Neuron (in vitro differentiated cells): ENCODE results near the gene CKAP5.
"Not testable (repeated sequence)": the region's sequence is repeated elsewhere in the genome, so short reads cannot be mapped to it uniquely, and the experiment has no call there.

Experiments used
- H2AFZ ChIP-seq: one replicate; pipeline ENCODE4 v1.6.1; 2013; ENCODE audit warnings: low read depth, mild to moderate bottlenecking, inconsistent platforms, low read length, moderate library complexity
- H3K27me3 ChIP-seq: one replicate; pipeline ENCODE4 v1.6.1; 2013; ENCODE audit warnings: low read length; ENCODE audit not compliant: insufficient read depth
- H3K36me3 ChIP-seq: one replicate; pipeline ENCODE4 v1.6.1; 2013; ENCODE audit warnings: low read length; ENCODE audit not compliant: insufficient read depth
- H3K4me1 ChIP-seq: one replicate; pipeline ENCODE4 v1.6.1; 2013; ENCODE audit warnings: low read length; ENCODE audit not compliant: insufficient read depth
- H3K4me3 ChIP-seq: 2 replicates; pipeline ENCODE4 v1.5.1; 2013; ENCODE audit warnings: mild to moderate bottlenecking, low read length, moderate library complexity
- H3K9me3 ChIP-seq: one replicate; pipeline ENCODE4 v1.6.1; 2013; ENCODE audit warnings: low read length

The CKAP5 gene

DNA sequence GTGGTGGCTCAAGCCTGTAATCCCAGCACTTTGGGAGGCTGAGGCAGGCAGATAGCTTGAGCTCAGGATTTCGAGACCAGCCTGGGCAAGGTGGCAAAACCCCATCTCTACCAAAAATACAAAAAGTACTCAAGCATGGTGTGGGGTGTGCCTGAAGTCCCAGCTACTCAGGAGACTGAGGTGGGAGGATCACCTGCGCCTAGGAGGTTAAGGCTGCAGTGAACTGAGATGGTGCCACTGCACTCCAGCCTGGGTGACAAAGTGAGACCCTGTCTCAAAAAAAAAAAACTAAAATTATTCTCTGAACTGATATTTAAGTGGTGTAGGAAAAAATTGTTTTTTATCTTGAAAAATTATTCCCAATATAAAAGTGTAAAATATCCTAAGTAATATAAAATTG, 46.4 kb downstream of the CKAP5 start:
- not testable (repeated sequence) for H3K4me3 ChIP-seq, H2AFZ ChIP-seq, H3K9me3 ChIP-seq, H3K4me1 ChIP-seq, H3K27me3 ChIP-seq
- H3K36me3 ChIP-seq = peaks cover 73% of the 10 kb centered on the region

DNA sequence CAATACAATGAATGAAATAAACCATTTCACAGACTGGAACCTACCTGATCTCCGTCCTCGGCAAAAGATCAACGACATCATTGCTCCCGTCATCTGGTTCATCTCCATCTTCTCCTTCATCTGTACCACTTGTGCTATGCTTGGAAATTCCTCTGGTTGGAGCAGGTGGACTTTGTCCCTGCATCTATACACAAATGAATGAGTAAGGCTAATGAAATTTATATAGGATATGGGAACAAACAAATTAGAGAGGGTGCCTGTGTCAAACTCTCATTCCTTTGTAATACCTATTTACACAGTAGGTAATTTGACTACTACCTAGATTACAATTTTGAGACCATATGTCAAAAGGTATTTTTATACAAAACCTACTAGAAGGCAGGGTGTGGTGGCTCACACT, 67.7 kb downstream of the CKAP5 start:
- peaks cover 3% of the 10 kb centered on the region for H3K9me3 ChIP-seq
- H3K4me3 ChIP-seq = no peak overlapping the region
- no peak overlapping the region for H2AFZ ChIP-seq
- no peaks in the 10 kb centered on the region for H3K27me3 ChIP-seq
- peaks cover 79% of the 10 kb centered on the region for H3K36me3 ChIP-seq
- H3K4me1 ChIP-seq = no peaks in the 10 kb centered on the region

DNA sequence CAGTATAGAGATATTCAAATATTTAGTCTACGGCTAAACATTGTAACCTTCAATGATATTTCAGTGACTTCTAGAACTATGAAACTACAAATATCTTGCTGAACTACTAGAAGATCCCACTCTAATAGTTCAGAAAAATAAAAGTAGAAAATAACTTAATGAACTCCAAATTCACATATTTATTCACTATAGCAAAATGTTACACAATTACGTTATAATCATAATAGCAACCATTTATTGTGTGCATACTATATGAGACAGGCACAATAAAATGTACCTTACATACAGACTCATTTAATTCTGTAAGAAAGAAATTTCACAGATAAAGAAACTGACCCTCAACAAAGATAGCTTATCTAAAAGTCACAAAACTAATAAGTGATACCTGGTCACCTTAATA, 69.2 kb downstream of the CKAP5 start:
- no peak overlapping the region for H2AFZ ChIP-seq
- no peaks in the 10 kb centered on the region for H3K27me3 ChIP-seq
- peaks cover 3% of the 10 kb centered on the region for H3K9me3 ChIP-seq
- H3K4me1 ChIP-seq = no peaks in the 10 kb centered on the region
- H3K4me3 ChIP-seq = no peak overlapping the region
- peaks cover 71% of the 10 kb centered on the region for H3K36me3 ChIP-seq

DNA sequence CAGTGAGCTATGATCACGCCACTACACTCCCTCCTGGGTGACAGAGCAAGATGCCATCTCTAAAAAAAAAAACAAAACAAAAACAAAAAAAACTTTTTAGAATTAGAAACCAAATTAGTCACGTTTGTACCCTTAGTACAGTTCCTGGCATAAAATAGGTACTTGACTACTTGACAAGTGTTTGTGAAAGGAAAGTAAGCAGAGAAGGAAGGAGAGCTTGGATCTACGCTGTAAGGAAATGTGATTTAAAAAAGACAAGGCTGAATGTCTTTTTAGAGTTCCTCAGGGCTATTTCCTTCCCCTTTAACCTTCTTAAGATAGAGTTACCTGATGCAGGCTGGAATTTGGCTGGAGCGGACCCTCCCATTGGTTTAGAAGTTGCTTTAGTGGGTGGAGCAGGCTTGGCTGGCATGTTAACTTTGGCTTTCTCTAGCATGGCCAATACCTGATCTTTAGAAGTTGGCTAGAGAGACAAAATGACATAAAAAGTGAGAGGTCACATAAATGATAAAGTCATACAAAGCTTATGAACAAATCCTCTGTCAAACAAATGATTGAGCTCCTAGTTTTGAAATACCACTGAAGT, 76.4 kb downstream of the CKAP5 start:
- no peaks in the 10 kb centered on the region for H3K27me3 ChIP-seq
- no peaks in the 10 kb centered on the region for H3K4me1 ChIP-seq
- H3K4me3 ChIP-seq = no peak overlapping the region
- no peak overlapping the region for H2AFZ ChIP-seq
- H3K9me3 ChIP-seq = no peaks in the 10 kb centered on the region
- peaks cover 70% of the 10 kb centered on the region for H3K36me3 ChIP-seq

DNA sequence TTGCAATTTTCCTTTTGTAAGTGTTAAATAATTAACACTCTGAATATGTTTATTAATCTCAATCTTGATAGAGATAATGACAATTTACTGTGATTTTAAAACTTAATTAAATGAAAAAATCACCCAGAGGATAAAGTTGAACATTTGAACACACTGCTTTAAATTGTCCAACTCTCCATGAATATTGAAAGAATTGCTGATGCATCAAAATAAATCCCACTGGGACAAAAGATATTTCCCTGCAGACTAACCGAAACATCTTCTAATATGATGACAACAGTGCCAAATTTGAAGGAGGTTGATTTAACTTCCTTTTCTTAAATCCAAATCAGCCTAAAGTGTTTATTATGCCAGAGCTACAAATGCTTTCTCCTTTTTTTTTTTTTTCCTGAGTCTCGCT, 79.4 kb downstream of the CKAP5 start:
- Histone ChIP-seq H3K36me3 (peaks cover 91% of the 10 kb centered on the region), H3K9me3 (no peaks in the 10 kb centered on the region), H2AFZ (no peak overlapping the region), H3K27me3 (no peaks in the 10 kb centered on the region), H3K4me3 (no peak overlapping the region), H3K4me1 (no peaks in the 10 kb centered on the region)

DNA sequence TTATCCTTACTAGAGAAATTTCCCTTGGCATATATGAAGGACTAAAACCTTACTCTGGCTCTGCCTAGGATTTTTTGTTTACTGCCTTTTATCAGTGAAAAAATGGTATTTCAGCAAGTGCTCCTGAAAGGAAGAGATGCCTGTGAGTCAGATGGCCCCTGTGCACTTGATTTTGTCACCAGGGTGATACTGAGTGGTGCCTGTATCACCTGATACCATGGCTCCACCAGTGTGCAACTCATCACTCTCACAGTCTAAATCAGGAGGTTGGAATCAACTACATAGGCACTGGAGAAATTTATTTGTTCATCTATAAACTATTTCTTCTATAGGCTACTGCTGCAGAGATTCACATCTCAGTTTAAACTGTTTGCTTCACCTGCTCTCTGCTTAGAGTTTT, 83.8 kb downstream of the CKAP5 start:
- no peaks in the 10 kb centered on the region for H3K9me3 ChIP-seq
- no peak overlapping the region for H2AFZ ChIP-seq
- peaks cover 88% of the 10 kb centered on the region for H3K36me3 ChIP-seq
- no peaks in the 10 kb centered on the region for H3K4me1 ChIP-seq
- H3K27me3 ChIP-seq = no peaks in the 10 kb centered on the region
- H3K4me3 ChIP-seq = no peak overlapping the region

DNA sequence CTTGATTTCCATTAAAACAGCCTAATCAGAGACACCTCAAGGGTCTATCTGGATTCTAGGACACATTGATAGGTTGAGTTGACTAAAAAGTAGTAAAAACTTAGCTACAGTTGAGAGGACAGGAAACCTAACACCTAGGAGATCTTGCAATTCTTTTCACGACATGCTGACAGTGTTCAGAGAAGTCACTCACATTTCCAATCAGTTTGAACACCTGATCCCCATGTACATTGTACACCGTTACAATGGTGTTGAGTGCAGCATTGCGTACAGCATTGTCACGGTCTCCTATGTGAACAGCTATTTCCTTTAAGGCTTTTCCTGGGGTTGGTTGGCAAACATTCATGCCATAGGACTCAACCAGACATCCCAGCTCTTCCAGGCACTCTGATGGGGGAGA, 84.3 kb downstream of the CKAP5 start:
- H2AFZ ChIP-seq = no peak overlapping the region
- no peaks in the 10 kb centered on the region for H3K27me3 ChIP-seq
- peaks cover 87% of the 10 kb centered on the region for H3K36me3 ChIP-seq
- H3K4me3 ChIP-seq = no peak overlapping the region
- no peaks in the 10 kb centered on the region for H3K9me3 ChIP-seq
- no peaks in the 10 kb centered on the region for H3K4me1 ChIP-seq

DNA sequence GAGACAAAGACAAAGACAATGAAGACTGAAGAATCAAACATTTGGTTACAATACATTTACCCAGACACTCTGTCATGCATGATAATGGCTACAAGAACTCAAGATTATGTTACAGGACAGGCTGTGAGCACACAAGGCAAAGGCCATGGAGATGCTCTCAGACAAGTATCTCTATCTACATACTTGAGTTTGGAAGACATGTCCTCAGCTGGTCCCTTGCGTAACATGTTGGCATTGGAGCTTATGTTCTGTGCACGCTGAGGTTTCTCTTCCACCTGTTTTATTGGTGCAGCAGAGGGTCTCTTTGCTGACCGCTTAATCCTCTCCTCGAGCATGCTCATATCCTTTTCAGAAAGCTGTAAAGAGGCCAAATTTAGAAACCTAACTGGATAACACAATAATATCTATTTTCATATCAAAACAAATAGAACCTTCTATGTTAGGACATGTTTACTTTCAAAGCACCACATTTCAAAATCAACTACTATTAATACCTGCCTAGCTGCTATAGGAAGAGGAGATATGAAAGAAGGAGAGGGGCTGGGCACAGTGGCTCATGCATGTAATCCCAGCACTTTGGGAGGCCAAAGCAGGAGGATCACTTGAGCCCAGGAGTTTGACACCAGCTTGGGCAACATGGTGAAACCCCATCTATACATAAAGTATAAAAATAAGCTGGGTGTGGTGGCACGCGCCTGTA, 85.5 kb downstream of the CKAP5 start:
- peaks cover 88% of the 10 kb centered on the region for H3K36me3 ChIP-seq
- no peaks in the 10 kb centered on the region for H3K27me3 ChIP-seq
- H3K4me3 ChIP-seq = no peak overlapping the region
- no peaks in the 10 kb centered on the region for H3K4me1 ChIP-seq
- no peak overlapping the region for H2AFZ ChIP-seq
- H3K9me3 ChIP-seq = no peaks in the 10 kb centered on the region

DNA sequence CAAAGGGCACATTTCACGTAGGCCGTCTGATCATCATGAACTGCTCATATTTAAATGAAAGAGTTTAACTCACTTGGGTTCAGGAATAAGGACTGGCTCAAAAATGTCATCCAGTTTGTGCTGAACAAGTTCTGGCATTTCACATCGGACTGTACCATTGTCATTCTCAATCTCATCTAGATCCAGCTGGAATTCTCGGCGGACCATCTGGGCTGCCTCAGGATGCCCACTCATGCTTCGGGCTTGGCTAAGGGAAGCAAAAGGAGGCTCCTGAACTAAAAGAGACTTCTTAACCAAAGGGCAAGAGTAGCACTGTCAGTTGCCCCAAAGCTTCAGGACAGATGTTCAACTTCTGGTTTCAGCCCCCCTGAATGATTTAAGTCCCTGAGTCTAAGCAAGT, 86.9 kb downstream of the CKAP5 start:
- Histone ChIP-seq H3K9me3 (no peaks in the 10 kb centered on the region), H3K27me3 (no peaks in the 10 kb centered on the region), H3K4me3 (no peak overlapping the region), H3K36me3 (peaks cover 89% of the 10 kb centered on the region), H2AFZ (no peak overlapping the region), H3K4me1 (no peaks in the 10 kb centered on the region)

DNA sequence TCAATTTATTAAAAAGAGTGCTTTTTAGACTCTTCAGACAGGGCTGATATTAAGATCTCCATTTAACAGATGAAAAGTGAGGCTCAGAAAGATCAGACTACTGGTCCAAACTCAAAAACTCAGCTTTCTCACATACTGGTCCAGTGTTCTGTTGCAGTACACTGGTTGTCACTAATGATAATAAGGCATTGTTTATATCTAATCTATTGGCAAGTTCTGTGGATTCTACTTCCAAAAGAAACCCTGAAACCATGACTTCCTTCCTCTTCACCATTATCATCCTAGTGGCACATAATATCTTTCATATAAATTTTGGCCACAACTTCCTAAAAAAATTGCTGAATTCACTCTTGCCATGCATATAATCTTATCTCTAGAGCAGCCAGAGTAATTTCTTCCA, 90.1 kb downstream of the CKAP5 start:
- no peaks in the 10 kb centered on the region for H3K9me3 ChIP-seq
- no peaks in the 10 kb centered on the region for H3K27me3 ChIP-seq
- H2AFZ ChIP-seq = no peak overlapping the region
- H3K4me1 ChIP-seq = no peaks in the 10 kb centered on the region
- H3K4me3 ChIP-seq = no peak overlapping the region
- peaks cover 86% of the 10 kb centered on the region for H3K36me3 ChIP-seq

DNA sequence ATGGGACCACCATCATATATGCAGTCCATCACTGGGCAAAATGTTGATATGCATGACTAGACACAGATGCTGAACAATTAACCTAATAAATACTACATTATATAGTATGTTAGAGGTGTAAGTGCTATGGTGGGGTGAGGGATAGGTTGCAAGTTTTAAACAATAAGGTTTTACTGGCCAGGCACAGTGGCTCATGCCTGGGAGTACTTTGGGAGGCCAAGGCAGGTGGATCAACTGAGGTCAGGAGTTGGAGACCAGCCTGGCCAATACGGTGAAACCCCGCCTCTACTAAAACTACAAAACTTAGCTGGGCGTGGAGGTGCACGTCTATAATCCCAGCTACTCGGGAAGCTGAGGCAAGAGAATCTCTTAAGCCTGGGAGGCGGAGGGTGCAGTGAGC, 98.9 kb downstream of the CKAP5 start:
- Histone ChIP-seq H3K4me3 (no peak overlapping the region), H2AFZ (no peak overlapping the region), H3K4me1 (no peaks in the 10 kb centered on the region), H3K9me3 (no peaks in the 10 kb centered on the region), H3K27me3 (no peaks in the 10 kb centered on the region), H3K36me3 (peaks cover 90% of the 10 kb centered on the region)

DNA sequence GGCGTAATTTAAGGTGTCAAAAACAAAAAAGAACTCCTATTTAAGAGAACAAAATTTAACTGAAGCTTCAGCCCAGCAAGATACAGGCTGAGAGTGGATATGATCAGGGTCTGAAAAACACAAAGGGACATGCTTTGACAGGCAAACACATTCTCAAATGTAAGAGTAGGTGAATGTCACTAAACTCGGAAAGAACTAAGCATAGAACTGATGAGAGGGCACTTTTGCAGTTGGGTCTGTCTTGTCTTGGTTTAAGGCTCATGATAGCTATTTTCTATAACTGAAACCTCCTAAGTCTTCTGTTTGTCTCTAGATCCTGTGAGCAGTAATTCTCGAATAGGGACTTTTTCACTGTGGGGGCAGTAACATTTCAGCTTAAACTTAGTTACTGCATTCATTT, 100.1 kb downstream of the CKAP5 start:
- no peak overlapping the region for H3K4me3 ChIP-seq
- no peak overlapping the region for H2AFZ ChIP-seq
- H3K36me3 ChIP-seq = peaks cover 91% of the 10 kb centered on the region
- no peaks in the 10 kb centered on the region for H3K27me3 ChIP-seq
- H3K9me3 ChIP-seq = no peaks in the 10 kb centered on the region
- no peaks in the 10 kb centered on the region for H3K4me1 ChIP-seq

DNA sequence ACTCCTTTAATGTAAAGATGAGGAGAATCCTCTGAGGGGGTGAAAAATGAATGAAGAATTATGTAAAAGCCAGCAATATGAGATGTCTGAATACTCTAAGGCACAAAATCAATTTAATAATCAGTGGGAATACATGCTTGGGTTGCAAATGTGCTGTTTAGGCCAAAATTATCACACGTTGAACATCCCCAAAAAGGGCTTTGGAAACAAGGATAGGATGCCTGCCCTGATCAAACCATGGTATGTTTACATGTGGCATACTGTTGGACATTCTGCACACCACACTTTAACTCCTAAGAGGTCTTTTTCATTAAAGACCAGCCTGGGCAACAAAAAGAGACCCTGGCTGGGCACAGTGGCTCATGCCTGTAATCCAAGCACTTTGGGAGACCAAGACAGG, 100.8 kb downstream of the CKAP5 start:
- Histone ChIP-seq H3K9me3 (no peaks in the 10 kb centered on the region), H2AFZ (no peak overlapping the region), H3K4me3 (no peak overlapping the region), H3K27me3 (no peaks in the 10 kb centered on the region), H3K4me1 (no peaks in the 10 kb centered on the region), H3K36me3 (peaks cover 86% of the 10 kb centered on the region)
